Measurements from ENCODE around the gene GEN1. TPM values are rescaled to one million over a fixed set of nuclear protein-coding genes. Genes with fewer than 3 reads are reported as not detected.

GEN1 gene
- polyA plus RNA-seq, 1 donor from 2014 or later: 9.4 TPM

Other genes with a start within 250 kb of the GEN1 start
- gene RAD51AP2, start 235.7 kb upstream of the GEN1 start, polyA plus RNA-seq: 0.54 and 0.62 TPM in 2 replicates
- gene VSNL1, start 213.4 kb upstream of the GEN1 start, polyA plus RNA-seq: 64.1 and 69.7 TPM in 2 replicates
- gene SMC6, start 328 bp upstream of the GEN1 start, polyA plus RNA-seq: 17.4 and 20.1 TPM in 2 replicates
- gene MSGN1, start 62.3 kb downstream of the GEN1 start, polyA plus RNA-seq: not detected in 2 replicates
- gene KCNS3, start 124.5 kb downstream of the GEN1 start, polyA plus RNA-seq: 0.15 TPM in 1 of 2 replicates, not detected in the other

All from neural cell (in vitro differentiated cells).